UCSD-AML1 (cell line): Measurements from ENCODE around the gene HBG2.
"Not testable (repeated sequence)": the region's sequence is repeated elsewhere in the genome, so short reads cannot be mapped to it uniquely, and the experiment has no call there.

Experiments
- DNase-seq: peaks from one replicate; lab custom pipeline; 2025; ENCODE audit not compliant: unreplicated experiment; lab: John Stamatoyannopoulos, UW

Gene HBG2

DNA sequence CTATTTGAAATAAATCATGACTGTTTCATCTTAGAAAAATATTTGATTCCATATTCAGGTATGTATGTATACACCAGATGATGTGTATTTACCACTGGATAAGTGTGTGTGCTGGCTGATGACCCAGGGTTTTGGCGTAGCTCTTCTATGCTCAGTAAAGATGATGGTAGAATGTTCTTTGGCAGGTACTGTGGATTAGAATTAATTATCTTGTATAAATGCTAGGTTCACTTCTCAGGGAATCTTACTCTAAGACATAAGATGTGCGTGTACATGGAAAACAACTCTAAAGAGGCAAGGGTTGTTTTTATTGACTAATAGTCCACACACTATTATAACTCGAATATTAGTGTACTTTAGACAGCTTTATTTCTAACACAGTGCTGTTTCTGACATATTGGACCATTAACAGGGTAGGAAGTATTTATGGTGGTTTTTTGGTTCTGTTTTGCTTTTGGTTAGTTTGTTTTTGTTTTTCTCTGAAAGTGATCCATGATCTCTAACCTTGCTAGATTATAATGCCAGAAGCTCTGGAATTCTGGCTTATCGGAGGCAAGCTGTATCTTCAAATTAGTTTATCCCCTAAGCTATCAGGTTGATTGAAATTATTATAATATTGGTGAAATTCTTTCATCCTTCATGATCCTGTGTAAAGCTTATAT, 3.9 kb downstream of the HBG2 start:
- no peak for DNase-seq

- DNase-seq: not testable (repeated sequence)
Observed at GRCh38 chr11:5249807-5250396, 4.7 kb downstream of the HBG2 start, which contains the start of gene HBG1. Gene HBG1 (minus strand): TSS chr11:5249857. CDS start chr11:5249804, 53 bp downstream.

DNA sequence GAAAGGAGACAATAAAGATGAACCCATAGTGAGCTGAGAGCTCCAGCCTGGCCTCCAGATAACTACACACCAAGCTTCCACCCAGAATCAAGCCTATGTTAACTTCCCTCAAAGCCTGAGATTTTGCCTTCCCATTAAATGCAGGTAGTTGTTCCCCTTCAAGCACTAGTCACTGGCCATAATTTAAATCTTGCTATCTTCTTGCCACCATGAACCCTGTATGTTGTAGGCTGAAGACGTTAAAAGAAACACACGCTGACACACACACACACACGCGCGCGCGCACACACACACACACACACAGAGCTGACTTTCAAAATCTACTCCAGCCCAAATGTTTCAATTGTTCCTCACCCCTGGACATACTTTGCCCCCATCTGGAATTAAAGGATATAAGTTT, 6.1 kb downstream of the HBG2 start:
- not testable (repeated sequence) for DNase-seq

DNA sequence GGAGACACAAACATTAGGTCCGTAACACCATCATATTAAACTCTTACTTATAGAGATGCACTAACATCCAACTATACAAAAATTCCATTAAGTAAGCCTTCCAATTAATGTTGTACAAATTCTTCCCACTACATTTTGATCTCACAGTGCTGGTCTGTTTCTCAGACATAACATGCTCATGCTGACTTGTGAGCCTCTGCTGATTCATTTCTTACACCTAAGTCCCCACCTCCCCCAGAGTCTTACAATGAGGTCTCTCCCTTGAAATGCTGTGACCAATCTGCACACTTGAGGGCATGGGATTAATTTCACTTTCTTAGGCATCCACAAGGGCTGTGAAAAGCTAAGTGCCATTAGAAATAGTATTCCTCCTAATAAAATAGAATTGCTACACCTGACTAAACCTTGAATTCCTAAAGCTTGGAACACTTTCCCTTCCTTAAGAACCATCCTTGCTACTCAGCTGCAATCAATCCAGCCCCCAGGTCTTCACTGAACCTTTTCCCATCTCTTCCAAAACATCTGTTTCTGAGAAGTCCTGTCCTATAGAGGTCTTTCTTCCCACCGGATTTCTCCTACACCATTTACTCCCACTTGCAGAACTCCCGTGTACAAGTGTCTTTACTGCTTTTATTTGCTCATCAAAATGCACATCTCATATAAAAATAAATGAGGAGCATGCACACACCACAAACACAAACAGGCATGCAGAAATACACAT, 6.9 kb downstream of the HBG2 start:
- no peak for DNase-seq

GRCh38 chr11:5246772-5247471, 7.7 kb downstream of the HBG2 start:
- DNase-seq: no peak

- DNase-seq: no peak
Observed at GRCh38 chr11:5245155-5245554, 9.4 kb downstream of the HBG2 start.

DNA sequence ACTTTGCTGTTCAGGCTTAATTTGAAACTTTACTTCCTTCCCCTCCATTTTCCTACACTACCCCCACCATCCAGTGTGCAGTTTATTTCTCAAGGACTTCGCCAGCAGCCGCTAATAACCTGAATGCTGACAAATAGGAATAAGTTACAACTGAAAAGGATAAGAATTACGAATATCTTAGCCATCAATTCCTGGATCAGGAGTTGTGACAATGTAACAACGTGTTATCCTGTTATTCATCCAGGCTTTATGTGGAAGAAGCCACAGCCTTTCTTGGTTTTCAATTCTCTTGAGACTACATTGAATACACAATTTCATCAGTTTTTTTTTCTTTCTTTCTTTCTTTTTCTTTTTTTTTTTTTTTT, 10.8 kb downstream of the HBG2 start:
- no peak for DNase-seq

DNA sequence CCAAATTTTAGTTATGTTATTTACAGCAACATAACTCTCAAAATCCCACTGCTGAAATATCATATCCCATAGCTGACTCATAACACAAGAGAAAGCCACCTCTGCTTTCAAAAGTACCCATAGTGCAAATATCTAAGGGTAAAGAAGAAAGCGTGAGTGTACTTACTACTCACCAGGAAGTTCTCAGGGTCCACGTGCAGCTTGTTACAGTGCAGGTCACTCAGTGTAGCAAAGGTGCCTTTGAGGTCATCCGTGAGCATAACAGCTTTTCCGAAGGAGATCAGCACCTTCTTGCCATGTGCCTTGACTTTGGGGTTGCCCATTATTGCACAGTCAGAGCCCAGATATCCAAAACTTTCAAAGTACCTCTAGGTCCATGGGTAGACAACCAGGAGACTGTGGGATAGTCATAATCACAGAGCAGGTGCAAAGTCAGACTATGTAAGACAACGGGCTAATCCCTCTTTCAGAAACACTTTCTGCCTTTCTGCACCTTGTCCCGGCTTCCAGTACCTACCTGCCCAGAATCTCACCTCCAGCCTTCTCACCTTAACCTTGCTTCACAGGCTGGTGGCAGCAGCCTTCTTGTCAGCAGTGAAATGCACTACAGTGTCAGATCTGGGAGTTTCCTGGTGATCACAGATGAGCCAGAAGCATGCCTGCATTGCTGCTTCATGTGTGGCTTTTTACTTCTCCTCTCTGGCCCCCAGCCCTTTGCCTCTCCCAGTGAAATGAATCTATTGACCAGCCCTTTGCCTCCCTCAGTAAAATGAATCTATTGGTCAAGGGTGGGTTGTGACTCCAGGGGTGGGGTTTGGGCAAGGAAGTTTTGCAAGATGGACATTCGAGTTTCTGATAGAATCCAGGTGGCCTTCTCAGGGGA, 11.4 kb downstream of the HBG2 start:
- DNase-seq: no peak

- no peak for DNase-seq
Observed at GRCh38 chr11:5242208-5242607, 12.4 kb downstream of the HBG2 start.

DNA sequence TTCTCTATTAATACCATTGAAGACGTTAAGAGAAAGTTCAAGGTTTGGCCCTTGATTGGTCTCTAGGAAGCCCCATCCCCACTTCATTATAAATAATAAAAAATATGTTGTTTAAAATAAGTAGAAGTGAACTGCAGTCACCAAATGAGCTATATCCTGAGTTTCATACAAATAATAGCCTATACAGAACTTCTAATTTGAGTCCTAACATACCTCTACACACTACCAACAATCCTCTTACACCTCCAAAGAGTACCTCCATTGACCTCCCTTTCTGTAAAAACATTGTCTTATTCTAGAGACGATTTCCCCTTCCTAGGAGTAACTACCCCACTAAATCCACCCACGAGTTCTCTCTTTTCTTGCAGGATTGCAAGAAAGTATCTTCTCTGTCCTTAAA, 13.1 kb downstream of the HBG2 start:
- DNase-seq: no peak

GRCh38 chr11:5240458-5240857, 14.1 kb downstream of the HBG2 start:
- DNase-seq: no peak

DNA sequence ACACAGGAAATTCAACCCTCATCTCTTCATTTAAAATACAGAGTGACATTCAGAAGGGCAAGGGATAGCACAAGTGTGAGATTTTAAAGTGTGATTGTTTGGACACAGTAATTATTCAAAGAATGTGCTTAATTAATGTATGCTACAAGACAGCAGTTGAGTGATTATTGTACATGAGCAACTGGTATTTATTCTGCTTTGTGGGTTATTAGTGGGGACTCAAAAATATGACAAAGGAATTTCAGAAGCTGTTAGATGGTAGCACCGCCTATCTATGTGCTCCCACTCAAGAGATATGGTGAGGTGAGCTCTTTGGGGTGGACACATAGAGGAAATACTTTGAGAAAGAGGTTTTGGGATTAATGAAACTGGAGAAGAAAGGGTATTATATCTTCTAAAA, 14.5 kb downstream of the HBG2 start:
- DNase-seq: no peak

- DNase-seq: no peak
Observed at GRCh38 chr11:5239046-5239445, 15.5 kb downstream of the HBG2 start.

DNA sequence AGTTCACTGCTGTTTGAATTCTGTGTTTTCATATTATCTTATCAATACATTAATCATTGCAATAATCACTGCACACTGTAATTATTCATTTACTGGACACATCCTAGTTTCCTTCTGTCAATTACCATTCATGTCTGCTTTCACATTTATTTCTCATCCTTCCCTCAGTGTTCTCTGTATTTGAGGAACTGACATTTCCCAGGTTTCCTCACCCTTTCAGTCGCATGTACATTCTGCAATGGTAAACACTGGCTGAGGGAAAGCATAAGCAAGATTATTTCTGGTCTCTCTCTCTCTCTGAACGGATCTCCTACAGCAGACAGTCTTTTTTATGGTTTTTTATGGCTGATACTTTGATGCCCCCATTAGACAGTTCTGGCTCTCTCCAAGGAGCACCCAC, 16.1 kb downstream of the HBG2 start:
- DNase-seq: no peak

DNA sequence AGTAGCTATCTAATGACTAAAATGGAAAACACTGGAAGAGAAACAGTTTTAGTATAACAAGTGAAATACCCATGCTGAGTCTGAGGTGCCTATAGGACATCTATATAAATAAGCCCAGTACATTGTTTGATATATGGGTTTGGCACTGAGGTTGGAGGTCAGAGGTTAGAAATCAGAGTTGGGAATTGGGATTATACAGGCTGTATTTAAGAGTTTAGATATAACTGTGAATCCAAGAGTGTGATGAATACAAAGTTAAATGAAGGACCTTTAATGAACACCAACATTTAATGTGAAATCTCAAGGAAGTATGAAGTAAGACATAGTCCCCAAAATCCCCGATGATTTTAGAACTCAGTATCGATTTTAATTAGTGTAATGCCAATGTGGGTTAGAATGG, 17.2 kb downstream of the HBG2 start:
- no peak for DNase-seq

DNA sequence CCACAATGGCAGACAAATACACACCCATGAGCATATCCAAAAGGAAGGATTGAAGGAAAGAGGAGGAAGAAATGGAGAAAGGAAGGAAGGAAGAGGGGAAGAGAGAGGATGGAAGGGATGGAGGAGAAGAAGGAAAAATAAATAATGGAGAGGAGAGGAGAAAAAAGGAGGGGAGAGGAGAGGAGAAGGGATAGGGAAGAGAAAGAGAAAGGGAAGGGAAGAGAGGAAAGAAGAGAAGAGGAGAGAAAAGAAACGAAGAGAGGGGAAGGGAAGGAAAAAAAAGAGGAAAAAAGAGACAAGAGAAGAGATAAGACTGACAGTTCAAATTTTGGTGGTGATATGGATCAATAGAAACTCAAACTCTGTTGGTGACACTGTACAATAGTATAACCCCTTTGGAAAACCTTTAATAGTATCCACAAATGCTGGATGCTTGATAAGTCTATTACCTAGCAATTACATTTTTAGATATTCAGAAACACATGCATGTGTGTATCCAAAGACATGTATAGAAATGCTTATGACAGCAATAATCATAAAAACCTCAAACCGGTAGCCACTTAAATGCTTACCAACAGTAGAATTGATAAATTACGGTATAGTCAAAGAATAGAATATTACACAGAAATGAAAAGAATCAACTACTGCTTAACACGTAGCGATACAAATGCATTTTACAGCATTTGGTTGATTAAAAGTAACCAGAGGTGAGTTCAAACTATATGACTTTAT, 19.1 kb downstream of the HBG2 start:
- no peak for DNase-seq

DNA sequence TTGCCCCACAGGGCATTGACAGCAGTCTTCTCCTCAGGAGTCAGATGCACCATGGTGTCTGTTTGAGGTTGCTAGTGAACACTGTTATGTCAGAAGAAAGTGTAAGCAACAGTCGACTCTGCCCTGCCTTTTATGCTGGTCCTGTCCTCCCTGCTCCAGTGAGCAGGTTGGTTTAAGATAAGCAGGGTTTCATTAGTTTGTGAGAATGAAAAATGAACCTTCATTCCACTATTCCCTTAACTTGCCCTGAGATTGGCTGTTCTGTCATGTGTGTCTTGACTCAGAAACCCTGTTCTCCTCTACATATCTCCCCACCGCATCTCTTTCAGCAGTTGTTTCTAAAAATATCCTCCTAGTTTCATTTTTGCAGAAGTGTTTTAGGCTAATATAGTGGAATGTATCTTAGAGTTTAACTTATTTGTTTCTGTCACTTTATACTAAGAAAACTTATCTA, 20.2 kb downstream of the HBG2 start, which contains the start of gene HBD:
TSS of gene HBD (minus strand) at position 103 of the 454 bp plus-strand sequence. CDS start at position 53, 50 bp downstream.
- DNase-seq: no peak

DNA sequence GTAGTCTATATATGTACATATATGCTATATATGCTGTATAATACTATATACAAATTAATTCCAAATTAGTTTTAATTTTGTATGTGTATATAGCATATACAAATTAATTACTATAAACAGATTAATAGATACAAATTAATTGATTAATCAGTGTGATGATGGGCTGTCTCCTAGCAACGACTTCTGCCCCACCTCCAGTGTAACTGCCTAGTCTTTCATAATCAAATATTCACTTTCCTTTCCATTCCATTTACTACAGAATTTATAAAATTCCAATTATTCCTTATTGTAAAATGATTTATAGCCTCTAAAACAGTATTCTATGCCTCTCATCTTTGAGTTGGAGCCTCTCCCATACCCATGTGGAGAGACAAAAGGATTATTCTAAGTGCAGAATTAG, 21.3 kb downstream of the HBG2 start:
- no peak for DNase-seq

DNA sequence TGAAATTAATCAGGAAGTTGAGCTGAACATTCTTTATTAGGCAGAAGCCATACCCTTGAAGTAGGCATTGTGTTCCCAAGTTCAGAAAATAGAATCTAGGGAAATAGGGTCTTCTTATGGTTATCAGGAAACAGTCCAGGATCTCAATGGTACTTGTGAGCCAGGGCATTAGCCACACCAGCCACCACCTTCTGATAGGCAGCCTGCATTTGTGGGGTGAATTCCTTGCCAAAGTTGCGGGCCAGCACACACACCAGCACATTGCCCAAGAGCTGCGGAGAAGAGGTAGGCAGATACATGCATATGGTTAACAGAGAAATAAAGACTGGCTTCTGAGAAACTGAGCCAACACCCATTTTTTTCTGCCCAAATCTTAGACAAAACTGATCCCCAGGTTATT, 21.8 kb downstream of the HBG2 start:
- no peak for DNase-seq

DNA sequence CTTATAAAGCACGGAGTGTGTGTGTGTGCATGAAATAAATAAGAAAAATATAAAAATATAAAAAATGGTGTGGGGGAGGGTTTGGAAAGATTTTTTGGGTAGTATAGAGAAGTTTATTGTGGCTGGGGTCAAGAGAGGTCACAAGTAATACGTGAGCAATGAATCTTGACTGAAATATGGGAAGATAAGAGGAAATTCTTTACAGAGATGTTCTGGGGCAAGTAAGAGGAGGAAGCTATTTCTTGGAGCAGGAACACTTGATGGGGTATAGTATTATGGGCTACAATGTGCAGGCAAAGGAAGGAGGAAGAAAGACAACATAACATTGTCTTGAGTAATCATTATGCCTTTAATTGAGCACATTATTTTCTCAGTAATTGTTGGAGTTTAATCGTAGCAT, 22.4 kb downstream of the HBG2 start:
- no peak for DNase-seq
